GM21423 (cell line): ENCODE data around the gene LILRB1.
"Not testable (repeated sequence)": the region's sequence is repeated elsewhere in the genome, so short reads cannot be mapped to it uniquely, and the experiment has no call there.

ENCODE experiments used
- ATAC-seq: cut with Tn5 transposase; IDR thresholded peaks from one replicate; pipeline ENCODE4 v1.9.1; 2021; ENCODE audit warnings: mild to moderate bottlenecking, moderate library complexity; ENCODE audit not compliant: unreplicated experiment

The LILRB1 gene

GRCh38 chr19:54624234-54624633, 6.0 kb upstream of the LILRB1 start:
- not testable (repeated sequence) for ATAC-seq

- not testable (repeated sequence) for ATAC-seq
These were observed 5.2 kb upstream of the LILRB1 start for GRCh38 chr19:54624934-54625730.

GRCh38 chr19:54626757-54627156, 3.5 kb upstream of the LILRB1 start:
- ATAC-seq, result no peak

- not testable (repeated sequence) for ATAC-seq
These were observed 2.4 kb upstream of the LILRB1 start for GRCh38 chr19:54627912-54628311.

GRCh38 chr19:54630782-54631181, 498 bp downstream of the LILRB1 start:
- no peak for ATAC-seq

GRCh38 chr19:54631489-54632337, 1.4 kb downstream of the LILRB1 start:
- ATAC-seq, result not testable (repeated sequence)

- not testable (repeated sequence) for ATAC-seq
These were observed 2.2 kb downstream of the LILRB1 start for GRCh38 chr19:54632517-54632916.

- no peak for ATAC-seq
These were observed 3.1 kb downstream of the LILRB1 start for GRCh38 chr19:54633401-54633800.

GRCh38 chr19:54636081-54636480, 5.8 kb downstream of the LILRB1 start:
- ATAC-seq, result not testable (repeated sequence)

- ATAC-seq, result no peak
These were observed 8.4 kb downstream of the LILRB1 start for GRCh38 chr19:54638683-54639082.

GRCh38 chr19:54642953-54643352, 12.7 kb downstream of the LILRB1 start:
- not testable (repeated sequence) for ATAC-seq

- not testable (repeated sequence) for ATAC-seq
These were observed 13.3 kb downstream of the LILRB1 start for GRCh38 chr19:54643583-54643982.

GRCh38 chr19:54644056-54644455, 13.8 kb downstream of the LILRB1 start:
- ATAC-seq, result no peak

GRCh38 chr19:54646331-54646841, 16.1 kb downstream of the LILRB1 start:
- ATAC-seq, result no peak

- ATAC-seq, result no peak
These were observed 17.8 kb downstream of the LILRB1 start for GRCh38 chr19:54648129-54648528.

GRCh38 chr19:54650108-54650655, 19.9 kb downstream of the LILRB1 start:
- no peak for ATAC-seq

- ATAC-seq, result no peak
These were observed 23.0 kb downstream of the LILRB1 start for GRCh38 chr19:54653181-54653809.

- no peak for ATAC-seq
These were observed 24.4 kb downstream of the LILRB1 start for GRCh38 chr19:54654447-54655321.

GRCh38 chr19:54659300-54659699, 29.0 kb downstream of the LILRB1 start:
- ATAC-seq, result no peak

GRCh38 chr19:54660306-54660705, 30.0 kb downstream of the LILRB1 start:
- ATAC-seq, result no peak
